ENCODE results near the gene ERBIN. TPM values are rescaled to one million over a fixed set of nuclear protein-coding genes. Genes with fewer than 3 reads are reported as not detected.

The ERBIN gene
- total and polyA plus RNA-seq, 2 of the 4 experiments (the other 2 are of a cell fraction): 25.8 to 70.1 TPM

- no peak overlapping the region for H4K91ac ChIP-seq (ENCODE audit: insufficient read depth, low read depth, low read length)
- intact Hi-C loops (cut with micrococcal nuclease): no loop called here
- no peak for DNase-seq
- no peak overlapping the region for H2BK120ac ChIP-seq (ENCODE audit: low read depth, low read length)
- no peak overlapping the region for H3K4me2 ChIP-seq (ENCODE audit: low read depth, low read length)
- POLR2A ChIA-PET (ENCODE audit: unreplicated experiment): no interaction called here
- no peak overlapping the region for H2AK5ac ChIP-seq (ENCODE audit: low read depth, low read length)
- no peak overlapping the region for H3K27ac ChIP-seq (ENCODE audit: insufficient read depth, low read length)
- no peak overlapping the region for H4K5ac ChIP-seq (ENCODE audit: low read depth, low read length)
- no peak overlapping the region for H3K4me3 ChIP-seq (ENCODE audit: insufficient read depth, low read depth, low read length)
- H2BK15ac ChIP-seq (ENCODE audit: low read depth, low read length): no peak overlapping the region
- in situ Hi-C loops (cut with MboI; ENCODE audit: low sequenced_read_pairs): no loop called here
- no peak overlapping the region for H2AK9ac ChIP-seq (replicated peaks; ENCODE audit: low read depth, low read length, poor library complexity)
- 46% methylated on average over 2 of the region's 4 CpGs; no CpG with 5 or more reads in 1 of the 2 experiments for WGBS, 2 experiments (ENCODE audit: extremely low coverage in 2 of 2, insufficient read length in 1 of 2)
- H3K4ac ChIP-seq (ENCODE audit: low read depth, low read length): no peak overlapping the region
- dilution Hi-C loops (cut with HindIII; ENCODE audit: low sequenced_read_pairs, unreplicated experiment): no loop called here
- ATAC-seq (ENCODE audit: low read depth): no peak
- BruUV-seq (replicated peaks): no TSS peak
- H3K56ac ChIP-seq (ENCODE audit: extremely low read depth, insufficient read depth, low read length): no peak overlapping the region
- no peak overlapping the region for H2AFZ ChIP-seq (replicated peaks; ENCODE audit: low read length, poor library complexity)
- H3K79me1 ChIP-seq (ENCODE audit: low read depth in 1 of 2, low read length in 2 of 2): no peaks in the 10 kb centered on the region
- no peak overlapping the region for H2BK20ac ChIP-seq (ENCODE audit: low read depth, low read length)
- no peak overlapping the region for H3K14ac ChIP-seq (replicated peaks; ENCODE audit: low read depth, low read length)
- no peak overlapping the region for H3K18ac ChIP-seq (ENCODE audit: low read depth, low read length)
- no peaks in the 10 kb centered on the region for H3K27me3 ChIP-seq (ENCODE audit: control insufficient read depth, insufficient read depth, low read length)
- no peak overlapping the region for H2BK5ac ChIP-seq (ENCODE audit: low read depth, low read length, poor library complexity, severe bottlenecking)
- no peaks in the 10 kb centered on the region for H3K9me3 ChIP-seq (ENCODE audit: control insufficient read depth, insufficient read depth, low read length)
- no peak overlapping the region for H3K9ac ChIP-seq (ENCODE audit: low read depth, low read length)
- no peaks in the 10 kb centered on the region for H3K9me1 ChIP-seq (ENCODE audit: insufficient read depth, low read length)
- no peak overlapping the region for H4K8ac ChIP-seq (ENCODE audit: low read depth in 2 of 2, low read length in 2 of 2)
- no peaks in the 10 kb centered on the region for H3K36me3 ChIP-seq (ENCODE audit: control insufficient read depth, insufficient read depth, low read length)
- no peaks in the 10 kb centered on the region for H4K20me1 ChIP-seq (ENCODE audit: insufficient read depth, low read length)
- TF ChIP-seq RFX5 (IDR thresholded peaks at IDR 0.05; ENCODE audit: low read depth, low read length): no peak
- no peak for TF ChIP-seq SMC3 (IDR thresholded peaks at IDR 0.05; ENCODE audit: low read depth, low read length)
- TF ChIP-seq MAFK (IDR thresholded peaks at IDR 0.05; ENCODE audit: low read depth, low read length): no peak
- no peak for TF ChIP-seq RCOR1 (IDR thresholded peaks at IDR 0.05; ENCODE audit: insufficient replicate concordance, low read length)
- TF ChIP-seq, protein P1, sequence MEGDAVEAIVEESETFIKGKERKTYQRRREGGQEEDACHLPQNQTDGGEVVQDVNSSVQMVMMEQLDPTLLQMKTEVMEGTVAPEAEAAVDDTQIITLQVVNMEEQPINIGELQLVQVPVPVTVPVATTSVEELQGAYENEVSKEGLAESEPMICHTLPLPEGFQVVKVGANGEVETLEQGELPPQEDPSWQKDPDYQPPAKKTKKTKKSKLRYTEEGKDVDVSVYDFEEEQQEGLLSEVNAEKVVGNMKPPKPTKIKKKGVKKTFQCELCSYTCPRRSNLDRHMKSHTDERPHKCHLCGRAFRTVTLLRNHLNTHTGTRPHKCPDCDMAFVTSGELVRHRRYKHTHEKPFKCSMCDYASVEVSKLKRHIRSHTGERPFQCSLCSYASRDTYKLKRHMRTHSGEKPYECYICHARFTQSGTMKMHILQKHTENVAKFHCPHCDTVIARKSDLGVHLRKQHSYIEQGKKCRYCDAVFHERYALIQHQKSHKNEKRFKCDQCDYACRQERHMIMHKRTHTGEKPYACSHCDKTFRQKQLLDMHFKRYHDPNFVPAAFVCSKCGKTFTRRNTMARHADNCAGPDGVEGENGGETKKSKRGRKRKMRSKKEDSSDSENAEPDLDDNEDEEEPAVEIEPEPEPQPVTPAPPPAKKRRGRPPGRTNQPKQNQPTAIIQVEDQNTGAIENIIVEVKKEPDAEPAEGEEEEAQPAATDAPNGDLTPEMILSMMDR (conservative IDR thresholded peaks at IDR 0.05; ENCODE audit: low read depth, low read length): no peak
- TF ChIP-seq, protein P2, sequence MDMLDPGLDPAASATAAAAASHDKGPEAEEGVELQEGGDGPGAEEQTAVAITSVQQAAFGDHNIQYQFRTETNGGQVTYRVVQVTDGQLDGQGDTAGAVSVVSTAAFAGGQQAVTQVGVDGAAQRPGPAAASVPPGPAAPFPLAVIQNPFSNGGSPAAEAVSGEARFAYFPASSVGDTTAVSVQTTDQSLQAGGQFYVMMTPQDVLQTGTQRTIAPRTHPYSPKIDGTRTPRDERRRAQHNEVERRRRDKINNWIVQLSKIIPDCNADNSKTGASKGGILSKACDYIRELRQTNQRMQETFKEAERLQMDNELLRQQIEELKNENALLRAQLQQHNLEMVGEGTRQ (IDR thresholded peaks at IDR 0.05; ENCODE audit: low read depth, low read length): no peak
- no peak for TF ChIP-seq CHD1 (IDR thresholded peaks at IDR 0.05; ENCODE audit: low read depth, low read length)
- no peak for TF ChIP-seq MXI1 (IDR thresholded peaks at IDR 0.05; ENCODE audit: borderline replicate concordance, low read depth, low read length)
- TF ChIP-seq CEBPB (IDR thresholded peaks at IDR 0.05; ENCODE audit: low read depth, low read length): no peak
- no peak for TF ChIP-seq FOS (IDR thresholded peaks at IDR 0.05; ENCODE audit: low read depth, low read length)
- TF ChIP-seq NFE2L2 (IDR thresholded peaks at IDR 0.05; ENCODE audit: low read depth, low read length): no peak
- TF ChIP-seq RAD21 (IDR thresholded peaks at IDR 0.05; ENCODE audit: low read length): no peak
- no peak for TF ChIP-seq POLR2A (IDR thresholded peaks at IDR 0.05; ENCODE audit: low read depth, low read length)
- TF ChIP-seq, protein P3, sequence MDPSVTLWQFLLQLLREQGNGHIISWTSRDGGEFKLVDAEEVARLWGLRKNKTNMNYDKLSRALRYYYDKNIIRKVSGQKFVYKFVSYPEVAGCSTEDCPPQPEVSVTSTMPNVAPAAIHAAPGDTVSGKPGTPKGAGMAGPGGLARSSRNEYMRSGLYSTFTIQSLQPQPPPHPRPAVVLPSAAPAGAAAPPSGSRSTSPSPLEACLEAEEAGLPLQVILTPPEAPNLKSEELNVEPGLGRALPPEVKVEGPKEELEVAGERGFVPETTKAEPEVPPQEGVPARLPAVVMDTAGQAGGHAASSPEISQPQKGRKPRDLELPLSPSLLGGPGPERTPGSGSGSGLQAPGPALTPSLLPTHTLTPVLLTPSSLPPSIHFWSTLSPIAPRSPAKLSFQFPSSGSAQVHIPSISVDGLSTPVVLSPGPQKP (IDR thresholded peaks at IDR 0.05; ENCODE audit: borderline replicate concordance, low read depth, low read length): no peak
- TF ChIP-seq BHLHE40 (IDR thresholded peaks at IDR 0.05; ENCODE audit: low read depth, low read length): no peak
- no peaks in the 10 kb centered on the region for H3K4me1 ChIP-seq (ENCODE audit: control insufficient read depth, insufficient read depth, low read length)
- CTCF ChIA-PET: no interaction called here
- no peak overlapping the region for H3K23ac ChIP-seq (ENCODE audit: low read depth, low read length)
Observed at GRCh38 chr5:66129144-66129543, 202.8 kb downstream of the ERBIN start.
